Endothelial cell of umbilical vein (primary cell): ENCODE data around the gene PCBD1. TPM values are rescaled to one million over a fixed set of nuclear protein-coding genes. Genes with fewer than 3 reads are reported as not detected.

Experiments used
- BruUV-seq: library from RNA; stranded (reverse); fragments of 400-500 nt; replicated peaks from 2 replicates; lab custom pipeline; 2021; lab: Mats Ljungman, UMichigan
- CTCF ChIA-PET: fragments of 300-600, 350-600 bp; sonication (Branson Sonifier 250); formaldehyde crosslinking; loops from one replicate; lab custom pipeline; 2021; ENCODE audit warnings: antibody characterized with exemption, inconsistent platforms; lab: Charles Lee
- POLR2A ChIA-PET: fragments of 300-600, 350-600 bp; sonication (Branson Sonifier 250); formaldehyde crosslinking; loops from one replicate; lab custom pipeline; 2021; ENCODE audit warnings: antibody characterized with exemption, inconsistent platforms; lab: Charles Lee
- DNase-seq: peaks from one replicate; pipeline ENCODE4 v3.0.0-alpha.2; 2011; ENCODE audit warnings: low read depth, low spot score
- FAIRE-seq: peaks from 2 replicates; lab custom pipeline; 2011; peaks lifted over from hg19 to GRCh38; lab: Jason Lieb, UNC
- H2AFZ ChIP-seq: 2 replicates; pipeline ENCODE4 v1.6.0; 2012; ENCODE audit warnings: low read depth, low read length, control low read depth, inconsistent platforms
- H3K27ac ChIP-seq: 2 replicates; pipeline ENCODE4 v1.5.1; 2011; ENCODE audit warnings: low read depth, mild to moderate bottlenecking, control low read depth, low read length, moderate library complexity; ENCODE audit not compliant: insufficient read depth
- H3K27me3 ChIP-seq, 2 experiments: 2 replicates each; pipeline versions ENCODE4 v1.6.0 to v1.6.1; 2011; ENCODE audit warnings: low read length in 2 of 2, mixed read lengths in 1 of 2; ENCODE audit not compliant: control insufficient read depth in 2 of 2, insufficient read depth in 2 of 2
- H3K36me3 ChIP-seq, 2 experiments: 2 replicates in 1 of 2; 3 replicates in 1 of 2; pipeline ENCODE4 v1.5.1; 2011; ENCODE audit warnings: low read length in 2 of 2, mild to moderate bottlenecking in 1 of 2, moderate library complexity in 1 of 2; ENCODE audit not compliant: control insufficient read depth in 2 of 2, insufficient read depth in 2 of 2; ENCODE audit errors: extremely low read depth in 1 of 2
- H3K4me1 ChIP-seq: 3 replicates; pipeline ENCODE4 v1.5.1; 2011; ENCODE audit warnings: mild to moderate bottlenecking, low read length; ENCODE audit not compliant: control insufficient read depth, insufficient read depth; ENCODE audit errors: extremely low read depth
- H3K4me2 ChIP-seq: 2 replicates; pipeline ENCODE4 v1.6.1; 2011; ENCODE audit warnings: low read length, control low read depth, mixed read lengths; ENCODE audit not compliant: insufficient read depth
- H3K4me3 ChIP-seq, 3 experiments: fragments of 200-600 bp in 1 of 3; sonication (generic), shearing (Covaris generic) in 1 of 3; replicated peaks in 1 of 3; 2 replicates each; pipeline ENCODE4 v1.5.1; 2011 to 2016; ENCODE audit warnings: control low read depth in 3 of 3, low read length in 3 of 3, mild to moderate bottlenecking in 2 of 3, inconsistent platforms in 1 of 3, low read depth in 1 of 3, moderate library complexity in 1 of 3; ENCODE audit not compliant: insufficient read depth in 1 of 3
- H3K79me2 ChIP-seq: 2 replicates; pipeline ENCODE4 v1.6.0; 2012; ENCODE audit warnings: low read length, inconsistent platforms; ENCODE audit not compliant: control insufficient read depth, insufficient read depth
- H3K9ac ChIP-seq: replicated peaks from 2 replicates; pipeline ENCODE3; 2011; ENCODE audit warnings: low read length, control low read depth; ENCODE audit not compliant: insufficient read depth; ENCODE audit errors: extremely low read depth
- H3K9me1 ChIP-seq: replicated peaks from 3 replicates; pipeline ENCODE4 v1.6.0; 2011; ENCODE audit warnings: mild to moderate bottlenecking, low read length; ENCODE audit not compliant: control insufficient read depth, insufficient read depth; ENCODE audit errors: extremely low read depth
- H3K9me3 ChIP-seq: replicated peaks from 2 replicates; pipeline ENCODE4 v1.5.1; 2012; ENCODE audit warnings: low read length, inconsistent platforms; ENCODE audit not compliant: control insufficient read depth, insufficient read depth
- H4K20me1 ChIP-seq: replicated peaks from 2 replicates; pipeline ENCODE3; 2011; ENCODE audit warnings: mild to moderate bottlenecking, low read length; ENCODE audit not compliant: control insufficient read depth, insufficient read depth; ENCODE audit errors: extremely low read depth
- CTCF ChIP-seq, 2 donors: IDR thresholded peaks; 1 replicate in 1 of 2; 2 replicates in 1 of 2; pipeline ENCODE4 v1.5.1; 2011; ENCODE audit warnings: low read length in 2 of 2, mild to moderate bottlenecking in 2 of 2, moderate library complexity in 2 of 2, control low read depth in 1 of 2, inconsistent platforms in 1 of 2, low read depth in 1 of 2; ENCODE audit not compliant: insufficient read depth in 1 of 2; ENCODE audit errors: extremely low read depth in 1 of 2
- EZH2 ChIP-seq: IDR thresholded peaks from 2 replicates; pipeline ENCODE4 v1.6.1; 2012; ENCODE audit warnings: borderline replicate concordance, low read depth, mild to moderate bottlenecking, moderate library complexity, low read length, inconsistent platforms; ENCODE audit not compliant: severe bottlenecking
- FOS ChIP-seq: IDR thresholded peaks from 2 replicates; pipeline ENCODE4 v1.6.1; 2011; ENCODE audit warnings: mild to moderate bottlenecking, low read length, moderate library complexity, borderline replicate concordance; ENCODE audit not compliant: insufficient read depth
- GATA2 ChIP-seq: IDR thresholded peaks from 2 replicates; pipeline ENCODE4 v1.7.0; 2011; ENCODE audit warnings: low read depth, mild to moderate bottlenecking, moderate library complexity, mixed read lengths, low read length; ENCODE audit not compliant: insufficient read length, insufficient read depth
- JUN ChIP-seq: IDR thresholded peaks from 2 replicates; pipeline ENCODE4 v1.6.1; 2011; ENCODE audit warnings: borderline replicate concordance, low read depth; ENCODE audit not compliant: insufficient read length, insufficient read depth
- MAX ChIP-seq: IDR thresholded peaks from 2 replicates; pipeline ENCODE4 v1.6.1; 2011; ENCODE audit not compliant: insufficient read depth, insufficient read length
- MYC ChIP-seq: IDR thresholded peaks from one replicate; pipeline ENCODE4 v1.6.1; 2011; ENCODE audit warnings: mild to moderate bottlenecking, low read depth, low read length
- POLR2A ChIP-seq: IDR thresholded peaks from 2 replicates; pipeline ENCODE4 v1.6.1; 2012; ENCODE audit warnings: low read depth, mild to moderate bottlenecking, control low read depth, low read length
- POLR2AphosphoS5 ChIP-seq: IDR thresholded peaks from 2 replicates; pipeline ENCODE4 v1.6.1; 2012; ENCODE audit warnings: low read depth, mild to moderate bottlenecking, control low read depth, low read length, moderate library complexity; ENCODE audit not compliant: insufficient read depth
- dilution Hi-C: fragments of 300-500 bp; cut with MboI; formaldehyde crosslinking; loops from one replicate; pipeline ENCODE4 v1.15.0; 2019; ENCODE audit warnings: low sequenced_read_pairs; ENCODE audit not compliant: extremely low pct_ligation_motif_present
- intact Hi-C: fragments of 100-400 bp; cut with micrococcal nuclease; formaldehyde crosslinking; loops from one replicate; pipeline ENCODE4 v1.10.0; 2022
- polyA plus RNA-seq, 4 experiments: library from polyadenylated mRNA; depleted of rRNA in 3 of 4; stranded (reverse) in 3 of 4; unstranded in 1 of 4; fragments of >200 nt; gene quantifications; 2 replicates each; pipeline versions ENCODE4 v1.2.1 to v1.2.3, GENCODE V29; 2011 to 2012; ENCODE audit warnings: missing spikeins in 1 of 4
- total RNA-seq: library from RNA; stranded (reverse); gene quantifications from 2 replicates; pipeline ENCODE4 v1.2.3, GENCODE V29; 2021

Gene PCBD1
- total and polyA plus RNA-seq, 2 donors (not counting 3 experiments of a cell fraction or from before 2014, with no cell fraction given): 95.7 to 113 TPM

GRCh38 chr10:70864935-70865334, 23.4 kb downstream of the PCBD1 start:
- FAIRE-seq (no peak), DNase-seq (no peak)
- Histone ChIP-seq H3K4me1 (no peaks in the 10 kb centered on the region), H3K9ac (no peak overlapping the region), H4K20me1 (no peaks in the 10 kb centered on the region), H3K9me1 (no peaks in the 10 kb centered on the region), H3K4me2 (no peak overlapping the region), H2AFZ (no peak overlapping the region), H3K9me3 (no peaks in the 10 kb centered on the region), H3K36me3 (peaks cover 2 to 3% of the 10 kb centered on the region in 2 experiments), H3K79me2 (no peaks in the 10 kb centered on the region), H3K27ac (no peak overlapping the region), H3K4me3 (no peak overlapping the region), H3K27me3 (no peaks in the 10 kb centered on the region)
- ChIA-PET CTCF (interaction anchor here (1.1 to 1.4 kb wide), 2 partner anchors 10 to 23 kb away, joined by 3 to 4 read pairs; partner anchors contain the start of gene PCBD1), POLR2A (no interaction called here)
- BruUV-seq: no TSS peak
- intact Hi-C loops: loop anchor here (1.0 kb wide), 1 partner anchor 32 kb away; no protein-coding TSS in a partner anchor
- TF ChIP-seq GATA2: no peak
- no peak for TF ChIP-seq CTCF (IDR thresholded peaks at IDR 0.05; ENCODE audit: extremely low read depth in 1 of 2, insufficient read depth in 1 of 2, low read depth in 1 of 2, low read length in 2 of 2)
- TF ChIP-seq POLR2A: no peak
- TF ChIP-seq POLR2AphosphoS5: no peak
- no peak for TF ChIP-seq MYC
- TF ChIP-seq JUN: no peak
- TF ChIP-seq EZH2: no peak
- TF ChIP-seq MAX: no peak
- no peak for TF ChIP-seq FOS
- dilution Hi-C loops: no loop called here
